GM12801 (cell line): Measurements from ENCODE around the gene STEAP4.

Experiments
- CTCF ChIP-seq: IDR thresholded peaks from one replicate; pipeline ENCODE4 v1.5.1; 2011; ENCODE audit warnings: control low read depth; ENCODE audit not compliant: insufficient read length; ENCODE audit errors: extremely low read depth

STEAP4 gene

GRCh38 chr7:88302486-88302885 lies 4.2 kb downstream of the STEAP4 start:
- TF ChIP-seq CTCF = no peak

- no peak for TF ChIP-seq CTCF
These were observed 4.8 kb downstream of the STEAP4 start for GRCh38 chr7:88301924-88302323.

GRCh38 chr7:88300401-88300945 lies 6.2 kb downstream of the STEAP4 start:
- TF ChIP-seq CTCF = no peak

- TF ChIP-seq CTCF = no peak
These were observed 7.6 kb downstream of the STEAP4 start for GRCh38 chr7:88299126-88299525.

GRCh38 chr7:88293866-88294265 lies 12.8 kb downstream of the STEAP4 start:
- no peak for TF ChIP-seq CTCF

GRCh38 chr7:88291398-88292173 lies 15.1 kb downstream of the STEAP4 start:
- no peak for TF ChIP-seq CTCF

- no peak for TF ChIP-seq CTCF
These were observed 16.2 kb downstream of the STEAP4 start for GRCh38 chr7:88290491-88290890.
